Stimulated activated effector memory CD8-positive, alpha-beta T cell treated with anti-CD3 and anti-CD28 coated beads, Interleukin-12 subunit alpha, Interleukin-12 subunit beta, amount 100 ng/mL, for 72 hours (primary cell): Measurements from ENCODE around the gene TSHB.
A peak's percentile ranks its signal among the peaks of the same experiment; 100 is the strongest.

Experiments used
- ATAC-seq: fragments of 150-1000 bp; cut with Tn5 transposase; 2 replicates; pipeline ENCODE4 v1.10.0; 2021
- DNase-seq, 2 donors: peaks; one replicate each; pipeline ENCODE4 v3.0.0; 2021 to 2022; ENCODE audit warnings: low spot score in 2 of 2
- H3K27ac Mint-ChIP-seq: one replicate; pipeline ENCODE4 v1.8.0; 2022; ENCODE audit warnings: mild to moderate bottlenecking, mixed read lengths
- H3K36me3 Mint-ChIP-seq: one replicate; pipeline ENCODE4 v1.8.0; 2022; ENCODE audit warnings: mild to moderate bottlenecking, mixed read lengths
- H3K4me1 Mint-ChIP-seq: one replicate; pipeline ENCODE4 v1.8.0; 2022; ENCODE audit warnings: mixed read lengths
- H3K4me3 Mint-ChIP-seq: one replicate; pipeline ENCODE4 v1.8.0; 2022; ENCODE audit warnings: mild to moderate bottlenecking, mixed read lengths
- H3K9me3 Mint-ChIP-seq: one replicate; pipeline ENCODE4 v1.8.0; 2022; ENCODE audit warnings: mixed read lengths

TSHB gene

GRCh38 chr1:115069659-115070308 lies 40.2 kb downstream of the TSHB start:
- Mint-ChIP-seq H3K4me3 (no peak overlapping the region), H3K27ac (no peak overlapping the region), H3K36me3 (no peaks in the 10 kb centered on the region), H3K9me3 (no peaks in the 10 kb centered on the region), H3K4me1 (peaks cover 33% of the 10 kb centered on the region)
- ATAC-seq (no peak), DNase-seq (no peak)

DNA sequence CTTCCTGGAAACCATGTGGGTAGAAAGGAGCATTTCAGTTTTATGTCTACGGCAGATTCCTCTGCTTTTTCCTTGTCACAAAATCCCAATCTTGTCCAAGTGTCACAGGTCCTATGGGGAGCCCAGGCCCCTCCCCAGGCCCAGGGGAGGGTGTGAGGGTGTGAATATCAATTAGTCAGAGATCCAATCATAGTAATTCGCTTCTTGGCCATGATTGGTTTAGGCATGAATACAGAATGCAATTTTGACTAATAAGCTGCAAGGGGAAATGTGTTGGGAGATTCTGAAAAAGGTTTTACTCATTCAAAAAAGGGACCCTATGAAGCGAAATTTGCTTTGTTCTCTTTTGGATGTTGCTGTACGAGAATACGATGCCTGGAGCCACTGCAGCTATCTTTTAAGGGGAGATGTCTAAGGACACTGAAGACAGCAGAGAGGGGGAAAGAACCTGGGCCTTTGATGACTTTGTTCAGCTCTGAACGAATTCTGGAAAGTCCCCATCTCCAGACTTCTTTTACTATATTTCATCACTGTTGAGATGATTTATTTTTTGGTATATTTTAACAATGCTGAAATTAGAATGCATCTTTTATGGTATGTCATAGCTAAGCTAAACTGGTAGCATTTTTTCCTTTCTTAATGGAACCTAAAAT lies 41.5 kb downstream of the TSHB start:
- Mint-ChIP-seq H3K4me1 (peaks cover 41% of the 10 kb centered on the region), H3K36me3 (no peaks in the 10 kb centered on the region), H3K4me3 (no peak overlapping the region), H3K27ac (no peak overlapping the region), H3K9me3 (no peaks in the 10 kb centered on the region)
- no peak for DNase-seq
- no peak for ATAC-seq

- Mint-ChIP-seq H3K4me1 (peaks cover 43% of the 10 kb centered on the region), H3K27ac (peak overlapping the region; percentile 83), H3K9me3 (no peaks in the 10 kb centered on the region), H3K4me3 (peak overlapping the region; percentile 4), H3K36me3 (no peaks in the 10 kb centered on the region)
- DNase-seq (no peak), ATAC-seq (peak; percentile 89)
Observed at GRCh38 chr1:115073298-115074087, 43.9 kb downstream of the TSHB start.

DNA sequence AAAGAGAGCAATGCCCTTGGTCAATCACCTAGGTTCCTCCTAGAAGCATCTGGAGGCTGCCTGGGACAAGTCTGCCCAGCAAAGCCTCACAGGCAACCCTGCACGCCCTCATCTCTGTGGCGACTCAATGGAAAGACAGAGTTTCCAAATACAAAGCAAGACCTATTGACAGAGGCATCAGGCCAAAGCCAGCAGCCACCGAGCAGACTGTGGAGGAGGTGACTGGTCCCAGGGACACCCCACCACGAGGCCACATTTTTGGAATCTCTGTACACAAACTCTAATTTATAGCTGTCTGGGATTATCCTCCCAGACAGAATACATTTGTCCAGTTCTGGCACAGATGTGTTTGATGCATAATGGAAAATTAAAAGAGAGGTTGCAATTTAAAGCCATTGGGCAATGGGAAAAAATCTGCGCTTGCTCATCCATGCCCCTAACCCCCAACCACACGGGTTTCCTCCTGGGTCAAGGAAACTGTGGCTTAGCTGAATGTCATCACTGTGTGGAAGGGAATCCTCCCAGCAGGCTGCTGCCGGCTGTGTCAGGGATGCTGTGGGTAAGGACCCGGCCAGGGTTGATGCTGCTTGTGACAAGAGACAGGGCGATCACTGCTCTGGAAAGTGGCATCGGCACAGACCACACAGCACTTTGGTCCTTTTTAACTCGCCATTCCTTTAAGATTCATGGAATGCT lies 45.4 kb downstream of the TSHB start:
- Mint-ChIP-seq H3K36me3 (no peaks in the 10 kb centered on the region), H3K4me3 (no peak overlapping the region), H3K4me1 (peaks cover 43% of the 10 kb centered on the region), H3K27ac (no peak overlapping the region), H3K9me3 (no peaks in the 10 kb centered on the region)
- DNase-seq (no peak), ATAC-seq (no peak)

- Mint-ChIP-seq H3K9me3 (no peaks in the 10 kb centered on the region), H3K4me3 (no peak overlapping the region), H3K27ac (no peak overlapping the region), H3K4me1 (peaks cover 38% of the 10 kb centered on the region), H3K36me3 (no peaks in the 10 kb centered on the region)
- ATAC-seq (no peak), DNase-seq (no peak)
Observed at GRCh38 chr1:115076384-115076915, 46.8 kb downstream of the TSHB start.

DNA sequence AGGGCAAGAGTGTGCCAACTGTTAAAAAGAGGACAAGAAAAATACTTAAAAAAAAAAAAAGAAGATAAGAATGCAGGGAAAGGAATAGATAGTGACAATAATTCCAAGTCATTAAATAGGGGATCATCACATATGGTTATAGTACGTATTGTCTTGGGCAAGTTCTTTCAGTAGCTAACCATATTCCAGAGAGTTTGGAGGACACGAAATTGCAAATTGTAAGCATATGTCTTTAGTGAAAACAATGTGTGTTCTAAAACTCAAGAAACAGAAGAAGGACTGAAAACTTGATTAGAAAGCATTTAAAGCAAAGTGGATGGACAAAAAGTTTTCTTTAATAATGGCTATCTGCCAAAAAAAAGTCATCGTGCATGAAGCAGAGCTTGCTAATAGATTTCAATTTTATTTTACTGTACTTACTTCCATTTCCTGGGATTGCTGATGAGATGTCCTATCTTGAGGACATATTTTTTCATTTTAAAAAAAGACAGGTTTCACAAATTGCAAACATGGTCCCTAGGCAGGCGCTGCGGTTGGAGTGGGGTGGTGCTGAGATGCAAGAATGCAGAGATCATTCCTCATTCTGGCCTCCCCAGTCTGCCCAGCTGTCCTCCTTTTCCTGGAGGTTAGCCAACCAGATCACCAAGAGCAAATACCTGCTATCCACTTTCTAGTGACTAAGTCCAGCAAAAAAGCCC lies 47.8 kb downstream of the TSHB start:
- Mint-ChIP-seq H3K4me1 (peaks cover 30% of the 10 kb centered on the region), H3K4me3 (no peak overlapping the region), H3K36me3 (no peaks in the 10 kb centered on the region), H3K27ac (no peak overlapping the region), H3K9me3 (no peaks in the 10 kb centered on the region)
- DNase-seq (no peak), ATAC-seq (no peak)

GRCh38 chr1:115077984-115078330 lies 48.3 kb downstream of the TSHB start:
- no peak for DNase-seq
- Mint-ChIP-seq H3K27ac (no peak overlapping the region), H3K4me1 (peaks cover 24% of the 10 kb centered on the region), H3K4me3 (no peak overlapping the region), H3K36me3 (no peaks in the 10 kb centered on the region), H3K9me3 (no peaks in the 10 kb centered on the region)
- no peak for ATAC-seq

DNA sequence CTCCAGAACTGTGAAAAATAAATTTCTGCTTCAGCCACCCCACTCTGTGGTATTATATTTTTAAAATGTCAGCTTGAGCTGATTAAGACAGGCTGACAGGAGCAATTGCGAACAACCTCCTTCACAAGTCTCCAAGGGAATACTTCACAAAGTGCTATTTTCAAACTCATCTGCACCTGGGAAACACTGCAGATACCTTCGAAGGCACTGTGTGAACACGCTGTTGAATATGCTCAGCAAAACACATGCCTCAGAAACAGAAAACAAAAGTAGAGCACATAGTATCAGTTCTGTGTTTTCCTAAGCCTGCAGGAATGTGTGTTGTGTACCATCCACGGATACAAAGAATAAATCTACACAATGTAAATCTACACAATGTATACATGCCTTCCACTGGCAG lies 49.1 kb downstream of the TSHB start:
- H3K27ac Mint-ChIP-seq = no peak overlapping the region
- H3K9me3 Mint-ChIP-seq = no peaks in the 10 kb centered on the region
- DNase-seq (no peak), ATAC-seq (no peak)
- H3K4me3 Mint-ChIP-seq = no peak overlapping the region
- H3K36me3 Mint-ChIP-seq = no peaks in the 10 kb centered on the region
- peaks cover 17% of the 10 kb centered on the region for H3K4me1 Mint-ChIP-seq

DNA sequence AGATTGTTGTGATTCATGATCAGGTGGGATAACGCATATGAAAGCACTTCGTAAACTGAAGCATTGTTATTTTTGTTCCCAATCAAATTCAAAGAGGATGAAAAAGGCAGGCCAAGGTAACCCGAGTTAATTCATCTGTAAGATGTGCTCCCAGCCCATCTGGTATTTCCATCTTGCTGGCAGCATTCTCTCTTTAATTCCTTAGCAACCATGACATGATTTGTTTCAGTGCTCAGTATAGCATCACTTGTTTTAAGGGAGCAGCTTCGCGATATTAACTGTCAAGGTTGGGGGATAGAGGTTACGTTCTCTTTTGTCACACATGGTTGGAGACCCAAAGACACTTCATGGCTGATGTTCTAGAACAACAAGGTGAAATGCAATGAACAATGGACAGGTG lies 53.3 kb downstream of the TSHB start:
- H3K36me3 Mint-ChIP-seq = no peaks in the 10 kb centered on the region
- no peak for DNase-seq
- H3K4me1 Mint-ChIP-seq = peaks cover 25% of the 10 kb centered on the region
- no peak overlapping the region for H3K4me3 Mint-ChIP-seq
- H3K27ac Mint-ChIP-seq = no peak overlapping the region
- H3K9me3 Mint-ChIP-seq = no peaks in the 10 kb centered on the region
- ATAC-seq = no peak
